Esophagus muscularis mucosa (tissue), 4 donors: ENCODE data around the gene GPA33. TPM values are rescaled to one million over a fixed set of nuclear protein-coding genes. Genes with fewer than 3 reads are reported as not detected.

Source experiments
- DNase-seq: peaks from one replicate; pipeline ENCODE4 v3.0.0-alpha.2; 2017; ENCODE audit errors: extremely low spot score
- H3K27ac ChIP-seq, 4 donors: fragments of 200-600 bp; sonication (generic); replicated peaks in 1 of 4; 1 replicate in 3 of 4; 2 replicates in 1 of 4; pipeline ENCODE4 v1.5.1; 2016 to 2019; ENCODE audit warnings: mild to moderate bottlenecking in 1 of 4
- H3K27me3 ChIP-seq, 4 donors: fragments of 200-600 bp; sonication (generic); one replicate each; pipeline versions ENCODE4 v1.5.1 to v1.6.0; 2016 to 2019
- H3K36me3 ChIP-seq, 4 donors: fragments of 200-600 bp; sonication (generic); one replicate each; pipeline ENCODE4 v1.5.1; 2016 to 2019
- H3K4me1 ChIP-seq, 4 donors: fragments of 200-600 bp; sonication (generic); one replicate each; pipeline ENCODE4 v1.5.1; 2016 to 2019
- H3K4me3 ChIP-seq, 4 donors: fragments of 200-600 bp; sonication (generic); 1 replicate in 2 of 4; 2 replicates in 2 of 4; pipeline ENCODE4 v1.5.1; 2016 to 2019; ENCODE audit warnings: mild to moderate bottlenecking in 4 of 4, moderate library complexity in 1 of 4
- H3K9me3 ChIP-seq, 4 donors: fragments of 200-600 bp; sonication (generic); 1 replicate in 3 of 4; 2 replicates in 1 of 4; pipeline ENCODE4 v1.5.1; 2016 to 2019
- EP300 ChIP-seq: sonication (generic); formaldehyde crosslinking; IDR thresholded peaks from one replicate; pipeline ENCODE4 v1.6.1; 2017; ENCODE audit warnings: antibody characterized with exemption
- POLR2A ChIP-seq: fragments of 450-650 bp; IDR thresholded peaks from one replicate; pipeline ENCODE4 v1.6.1; 2017; ENCODE audit warnings: antibody characterized with exemption, moderate library complexity, mild to moderate bottlenecking, low read depth
- POLR2AphosphoS5 ChIP-seq, 2 donors: sonication (generic); formaldehyde crosslinking; IDR thresholded peaks; one replicate each; pipeline ENCODE4 v1.6.1; 2017; ENCODE audit warnings: antibody characterized with exemption in 2 of 2
- WGBS: methylation state at CpG from one replicate; pipeline ENCODE4 v1.1.5; 2018; 5-methylcytosine and 5-hydroxymethylcytosine counted together
- intact Hi-C: fragments of 100-400 bp; cut with DNase I; formaldehyde crosslinking; loops from one replicate; pipeline ENCODE4 v1.15.1; 2023
- total RNA-seq, 4 donors: library from RNA; depleted of rRNA; stranded (reverse); fragments of >200 nt; gene quantifications; one replicate each; pipeline versions ENCODE4 v1.1.0 to v1.2.1, GENCODE V29; 2016
- TF ChIP-seq, protein P1 (sequence below), 3 experiments: fragments of 200-600 bp in 2 of 3; fragments of 450-650 bp in 1 of 3; sonication (generic) in 2 of 3; IDR thresholded peaks; one replicate each; pipeline ENCODE4 v1.5.1; 2017 to 2019; ENCODE audit warnings: antibody characterized with exemption in 3 of 3, mild to moderate bottlenecking in 2 of 3, moderate library complexity in 1 of 3

The GPA33 gene
- total RNA-seq, 4 donors from 2014 or later = 0.57 TPM; not detected in 3

DNA sequence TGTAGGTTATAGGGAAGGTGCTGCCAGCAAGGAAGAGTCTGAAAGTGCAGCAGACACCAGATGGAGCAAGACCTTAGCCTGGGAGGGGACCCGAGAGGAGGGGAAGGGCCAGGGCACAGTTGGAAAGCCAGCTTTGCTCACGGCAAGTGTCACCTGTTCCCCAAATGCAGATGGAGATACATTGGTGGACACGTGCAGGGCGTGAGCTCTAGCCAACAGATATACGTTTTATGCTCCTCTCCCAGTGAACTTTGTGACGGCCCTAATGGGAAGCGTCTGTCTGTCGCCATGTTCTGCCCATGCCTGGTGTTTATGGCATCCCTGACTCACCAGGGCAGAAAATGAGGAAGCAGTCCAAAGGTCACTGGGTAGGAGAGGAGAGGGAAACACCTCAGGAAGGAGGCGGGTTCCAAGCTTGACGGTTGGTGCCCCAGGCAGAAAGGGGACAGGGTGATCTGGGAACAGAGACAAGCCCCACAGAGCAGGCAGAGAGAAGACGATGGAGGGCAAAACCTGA, 7.6 kb downstream of the GPA33 start:
- Histone ChIP-seq H3K27ac (no peak overlapping the region), H3K27me3 (peaks cover 0 to 27% (median 0%) of the 10 kb centered on the region in 4 donors), H3K4me1 (peaks cover 0 to 9% (median 0%) of the 10 kb centered on the region in 4 donors), H3K9me3 (no peaks in the 10 kb centered on the region), H3K36me3 (no peaks in the 10 kb centered on the region), H3K4me3 (no peak overlapping the region)
- DNase-seq = no peak
- WGBS = 71% methylated on average over 11 of the region's 11 CpGs
- intact Hi-C loops = no loop called here
- TF ChIP-seq EP300 (no peak), POLR2AphosphoS5 (IDR thresholded peaks at IDR 0.05) (no peak), POLR2A (no peak)
- TF ChIP-seq, protein P1, sequence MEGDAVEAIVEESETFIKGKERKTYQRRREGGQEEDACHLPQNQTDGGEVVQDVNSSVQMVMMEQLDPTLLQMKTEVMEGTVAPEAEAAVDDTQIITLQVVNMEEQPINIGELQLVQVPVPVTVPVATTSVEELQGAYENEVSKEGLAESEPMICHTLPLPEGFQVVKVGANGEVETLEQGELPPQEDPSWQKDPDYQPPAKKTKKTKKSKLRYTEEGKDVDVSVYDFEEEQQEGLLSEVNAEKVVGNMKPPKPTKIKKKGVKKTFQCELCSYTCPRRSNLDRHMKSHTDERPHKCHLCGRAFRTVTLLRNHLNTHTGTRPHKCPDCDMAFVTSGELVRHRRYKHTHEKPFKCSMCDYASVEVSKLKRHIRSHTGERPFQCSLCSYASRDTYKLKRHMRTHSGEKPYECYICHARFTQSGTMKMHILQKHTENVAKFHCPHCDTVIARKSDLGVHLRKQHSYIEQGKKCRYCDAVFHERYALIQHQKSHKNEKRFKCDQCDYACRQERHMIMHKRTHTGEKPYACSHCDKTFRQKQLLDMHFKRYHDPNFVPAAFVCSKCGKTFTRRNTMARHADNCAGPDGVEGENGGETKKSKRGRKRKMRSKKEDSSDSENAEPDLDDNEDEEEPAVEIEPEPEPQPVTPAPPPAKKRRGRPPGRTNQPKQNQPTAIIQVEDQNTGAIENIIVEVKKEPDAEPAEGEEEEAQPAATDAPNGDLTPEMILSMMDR (IDR thresholded peaks at IDR 0.05) = no peak

DNA sequence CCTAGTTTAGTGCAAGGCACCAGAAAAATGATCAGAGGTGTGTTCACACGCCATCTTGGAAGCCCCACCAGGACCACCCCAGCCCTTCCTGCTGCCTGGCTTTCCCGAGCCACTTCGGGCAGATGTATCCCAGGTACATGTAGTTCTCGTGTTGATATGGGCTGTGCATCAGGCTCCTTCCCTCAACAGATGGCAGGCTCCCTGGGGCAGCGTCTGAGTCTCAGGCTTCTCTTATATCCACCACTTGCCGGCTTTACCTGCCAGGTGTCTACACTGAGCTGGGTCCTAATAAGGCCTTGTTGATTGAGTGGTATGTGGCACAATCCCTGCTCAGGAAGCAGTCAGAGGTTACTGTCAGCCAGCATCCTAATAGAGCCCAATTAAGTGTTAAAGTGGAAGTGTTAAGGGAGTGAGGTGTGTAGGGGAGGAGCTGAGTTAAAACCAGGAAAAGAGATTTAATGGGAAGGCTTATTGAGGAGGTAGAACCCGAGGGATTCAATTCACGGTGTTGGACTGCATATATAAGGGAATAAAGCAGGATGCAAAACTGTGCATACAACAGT, 8.5 kb downstream of the GPA33 start:
- intact Hi-C loops = no loop called here
- no peak overlapping the region for H3K27ac ChIP-seq
- no peaks in the 10 kb centered on the region for H3K36me3 ChIP-seq
- no peak for DNase-seq
- no peaks in the 10 kb centered on the region for H3K9me3 ChIP-seq
- H3K4me3 ChIP-seq = no peak overlapping the region
- H3K27me3 ChIP-seq = peaks cover 0 to 30% (median 0%) of the 10 kb centered on the region in 4 donors
- WGBS = 88% methylated on average over 7 of the region's 8 CpGs
- TF ChIP-seq, protein P1 (IDR thresholded peaks at IDR 0.05) = no peak
- TF ChIP-seq EP300 (no peak), POLR2AphosphoS5 (IDR thresholded peaks at IDR 0.05) (no peak), POLR2A (no peak)
- peaks cover 0 to 9% (median 0%) of the 10 kb centered on the region in 4 donors for H3K4me1 ChIP-seq

DNA sequence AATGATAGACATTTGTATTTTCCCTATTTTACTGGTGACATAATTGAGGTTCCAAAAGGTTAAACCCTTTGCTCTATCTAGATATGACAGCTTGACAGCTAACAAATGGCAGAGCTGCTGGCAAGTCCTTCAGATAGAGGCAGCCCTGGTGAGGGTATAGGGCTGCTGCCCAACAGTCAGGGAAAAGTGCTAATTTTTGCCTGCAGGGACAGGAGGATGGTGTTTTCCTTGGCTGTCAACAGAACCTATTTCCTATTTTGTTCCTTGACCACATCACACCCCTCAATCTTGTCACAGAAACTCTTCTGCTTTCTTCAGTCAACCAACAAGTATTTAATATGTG, 12.3 kb downstream of the GPA33 start:
- H3K9me3 ChIP-seq = no peaks in the 10 kb centered on the region
- intact Hi-C loops = no loop called here
- H3K36me3 ChIP-seq = no peaks in the 10 kb centered on the region
- TF ChIP-seq POLR2AphosphoS5 (IDR thresholded peaks at IDR 0.05) (no peak), POLR2A (no peak), EP300 (no peak)
- TF ChIP-seq, protein P1 (IDR thresholded peaks at IDR 0.05) = no peak
- no peak overlapping the region for H3K4me3 ChIP-seq
- no peak overlapping the region for H3K27ac ChIP-seq
- H3K4me1 ChIP-seq = no peaks in the 10 kb centered on the region
- DNase-seq = no peak
- peaks cover 0 to 30% (median 0%) of the 10 kb centered on the region in 4 donors for H3K27me3 ChIP-seq

DNA sequence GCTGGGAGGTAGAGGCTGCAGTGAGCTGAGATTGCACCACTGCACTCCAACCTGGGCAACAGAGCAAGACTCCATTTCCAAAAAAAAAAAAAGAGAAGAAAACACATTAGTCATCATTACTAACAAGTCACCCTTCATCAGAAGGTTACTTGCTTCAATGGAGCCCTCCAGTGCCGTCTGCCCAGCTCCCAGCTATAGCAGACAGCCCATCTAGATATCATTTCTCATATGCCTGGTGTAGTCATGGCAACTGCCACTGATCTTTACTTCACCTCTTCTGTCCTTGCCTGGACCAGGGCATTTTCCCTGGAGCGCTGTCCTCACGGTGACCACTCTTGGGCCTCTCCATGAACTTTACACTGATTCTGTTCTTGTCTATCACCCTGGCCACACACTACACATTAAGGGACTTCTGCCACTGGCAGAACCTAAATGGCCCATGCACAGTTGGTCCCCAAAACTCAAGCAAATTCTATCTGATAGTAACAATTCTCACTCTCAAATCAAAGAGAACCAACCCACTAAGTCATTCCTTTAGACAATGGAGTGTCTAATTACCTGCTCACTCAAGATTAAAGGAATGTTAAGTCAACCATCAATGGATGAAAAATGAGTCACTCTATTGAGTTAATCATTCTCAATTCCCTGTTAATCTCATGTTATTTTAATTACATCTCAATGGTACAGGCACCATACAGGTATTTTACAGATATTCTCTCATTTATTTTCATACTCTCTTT, 12.9 kb downstream of the GPA33 start:
- no peaks in the 10 kb centered on the region for H3K4me1 ChIP-seq

More for the DNA sequence above, 12.9 kb downstream of the GPA33 start:
- TF ChIP-seq POLR2A (no peak), POLR2AphosphoS5 (IDR thresholded peaks at IDR 0.05) (no peak), EP300 (no peak)
- TF ChIP-seq, protein P1 (IDR thresholded peaks at IDR 0.05) = no peak
- Histone ChIP-seq H3K4me3 (no peak overlapping the region), H3K27ac (no peak overlapping the region), H3K36me3 (no peaks in the 10 kb centered on the region), H3K9me3 (no peaks in the 10 kb centered on the region), H3K27me3 (peaks cover 0 to 28% (median 0%) of the 10 kb centered on the region in 4 donors)
- intact Hi-C loops = no loop called here
- WGBS = 78% methylated on average over 3 of the region's 3 CpGs
- DNase-seq = no peak
